ENCODE measurements around the gene C10orf143.
"Not testable (repeated sequence)": the region's sequence is repeated elsewhere in the genome, so short reads cannot be mapped to it uniquely, and the experiment has no call there.

The C10orf143 gene

DNA sequence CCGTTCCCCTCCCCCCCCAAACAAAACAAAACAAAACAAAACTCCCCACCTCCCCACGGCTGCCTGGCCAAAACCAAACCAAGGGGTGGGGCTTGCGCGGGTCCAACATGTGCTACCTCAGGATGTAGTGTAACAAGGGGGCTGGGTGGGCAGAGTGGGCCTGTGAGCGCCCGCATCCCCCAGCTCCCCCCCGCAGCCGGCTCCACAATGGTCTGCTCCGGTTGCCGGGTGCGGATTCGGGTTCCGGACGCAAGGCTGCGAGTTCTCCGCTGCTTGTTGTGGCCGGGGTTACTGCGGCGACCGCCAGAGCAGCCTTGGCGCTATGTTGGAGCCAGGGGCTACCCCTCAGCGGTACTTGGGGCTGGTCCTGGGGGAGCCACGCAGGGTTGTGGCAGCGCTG, 4.9 kb downstream of the C10orf143 start:
- Histone ChIP-seq H3K27ac (ENCODE audit: low read length) (0 out of 2 replicates have a peak overlapping the region, but pooled peaks have one; percentile 99), H3K9me3 (ENCODE audit: insufficient read depth, low read length) (no peaks in the 10 kb centered on the region), H3K4me1 (ENCODE audit: low read length) (peaks cover 31% of the 10 kb centered on the region), H3K27me3 (ENCODE audit: low read depth, low read length) (no peaks in the 10 kb centered on the region), H3K9ac (ENCODE audit: low read length) (no peak overlapping the region), H3K36me3 (replicated peaks; ENCODE audit: low read depth, low read length) (peaks cover 7% of the 10 kb centered on the region), H3K79me2 (ENCODE audit: low read length) (peaks cover 27% of the 10 kb centered on the region), H4K20me1 (ENCODE audit: insufficient read depth, low read length) (no peaks in the 10 kb centered on the region), H2AFZ (ENCODE audit: low read depth, low read length) (no peak overlapping the region), H3K4me3 (ENCODE audit: low read length) (no peak overlapping the region), H3K4me2 (ENCODE audit: low read length) (no peak overlapping the region)
- TF ChIP-seq CTCF (IDR thresholded peaks at IDR 0.05; ENCODE audit: low read depth, low read length) (no peak), EZH2phosphoT487 (IDR thresholded peaks at IDR 0.05; ENCODE audit: low read depth) (no peak)

- Histone ChIP-seq H3K79me2 (ENCODE audit: low read length) (no peaks in the 10 kb centered on the region), H3K27ac (ENCODE audit: low read length) (no peak overlapping the region), H3K4me2 (ENCODE audit: low read length) (no peak overlapping the region), H3K9ac (ENCODE audit: low read length) (no peak overlapping the region), H2AFZ (ENCODE audit: low read depth, low read length) (no peak overlapping the region), H3K4me3 (ENCODE audit: low read length) (no peak overlapping the region), H3K36me3 (replicated peaks; ENCODE audit: low read depth, low read length) (peaks cover 11% of the 10 kb centered on the region), H3K4me1 (ENCODE audit: low read length) (no peaks in the 10 kb centered on the region), H3K9me3 (ENCODE audit: insufficient read depth, low read length) (no peaks in the 10 kb centered on the region), H3K27me3 (ENCODE audit: low read depth, low read length) (no peaks in the 10 kb centered on the region), H4K20me1 (ENCODE audit: insufficient read depth, low read length) (no peaks in the 10 kb centered on the region)
- no peak for TF ChIP-seq EZH2phosphoT487 (IDR thresholded peaks at IDR 0.05; ENCODE audit: low read depth)
- TF ChIP-seq CTCF (IDR thresholded peaks at IDR 0.05; ENCODE audit: low read depth, low read length), result no peak
Observed at GRCh38 chr10:130099344-130099743, 11.3 kb downstream of the C10orf143 start.

DNA sequence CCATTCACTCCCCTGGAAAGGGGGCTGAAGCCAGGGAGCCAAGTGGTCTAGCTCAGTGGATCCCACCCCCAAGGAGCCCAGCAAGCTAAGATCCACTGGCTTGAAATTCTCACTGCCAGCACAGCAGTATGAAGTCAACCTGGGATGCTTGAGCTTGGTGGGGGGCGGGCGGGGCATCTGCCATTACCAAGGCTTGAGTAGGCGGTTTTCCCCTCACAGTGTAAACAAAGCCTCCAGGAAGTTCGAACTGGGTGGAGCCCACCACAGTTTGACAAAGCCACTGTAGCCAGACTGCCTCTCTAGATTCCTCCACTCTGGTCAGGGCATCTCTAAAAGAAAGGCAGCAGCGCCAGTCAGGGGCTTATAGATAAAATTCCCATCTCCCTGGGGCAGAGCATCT, 20.1 kb downstream of the C10orf143 start:
- peaks cover 17% of the 10 kb centered on the region for H3K4me1 ChIP-seq (ENCODE audit: low read length)
- not testable (repeated sequence) for H2AFZ ChIP-seq (ENCODE audit: low read depth, low read length); H3K4me2 ChIP-seq (ENCODE audit: low read length); H3K27ac ChIP-seq (ENCODE audit: low read length); H3K79me2 ChIP-seq (ENCODE audit: low read length); H3K4me3 ChIP-seq (ENCODE audit: low read length); H3K9me3 ChIP-seq (ENCODE audit: insufficient read depth, low read length); H4K20me1 ChIP-seq (ENCODE audit: insufficient read depth, low read length); H3K9ac ChIP-seq (ENCODE audit: low read length); H3K27me3 ChIP-seq (ENCODE audit: low read depth, low read length); H3K36me3 ChIP-seq (replicated peaks; ENCODE audit: low read depth, low read length)

DNA sequence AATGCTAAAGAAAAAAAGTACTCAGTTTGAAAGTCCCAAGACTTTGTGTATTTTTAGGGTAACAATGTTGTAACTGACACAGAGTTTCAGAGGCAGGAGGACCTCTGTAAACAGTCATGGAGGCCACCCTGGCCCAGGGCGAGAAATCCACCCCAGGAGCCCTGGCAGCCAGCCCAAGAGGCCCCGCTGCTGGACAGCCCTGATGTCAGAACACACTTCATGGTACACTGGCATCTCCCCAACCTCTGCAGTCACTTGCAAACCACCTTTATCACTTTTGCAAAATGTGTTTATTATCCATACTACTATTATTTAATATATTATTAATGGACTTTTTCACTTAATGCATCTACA, 30.2 kb downstream of the C10orf143 start:
- Histone ChIP-seq H3K79me2 (ENCODE audit: low read length) (no peaks in the 10 kb centered on the region), H3K4me3 (ENCODE audit: low read length) (no peak overlapping the region), H3K27ac (ENCODE audit: low read length) (no peak overlapping the region), H3K36me3 (replicated peaks; ENCODE audit: low read depth, low read length) (no peaks in the 10 kb centered on the region), H3K4me1 (ENCODE audit: low read length) (no peaks in the 10 kb centered on the region), H3K9me3 (ENCODE audit: insufficient read depth, low read length) (no peaks in the 10 kb centered on the region), H2AFZ (ENCODE audit: low read depth, low read length) (no peak overlapping the region), H3K9ac (ENCODE audit: low read length) (no peak overlapping the region), H3K27me3 (ENCODE audit: low read depth, low read length) (no peaks in the 10 kb centered on the region), H3K4me2 (ENCODE audit: low read length) (no peak overlapping the region), H4K20me1 (ENCODE audit: insufficient read depth, low read length) (no peaks in the 10 kb centered on the region)
- TF ChIP-seq EZH2phosphoT487 (IDR thresholded peaks at IDR 0.05; ENCODE audit: low read depth), result no peak
- no peak for TF ChIP-seq CTCF (IDR thresholded peaks at IDR 0.05; ENCODE audit: low read depth, low read length)
